Stimulated activated CD8-positive, alpha-beta memory T cell treated with anti-CD3 and anti-CD28 coated beads, Interleukin-7, amount 100 ng/mL, for 1 hour (primary cell): ENCODE data around the gene SNORC.

Source experiments
- DNase-seq, 2 donors: peaks; one replicate each; pipeline ENCODE4 v3.0.0-alpha.2; 2020; ENCODE audit warnings: low read depth in 2 of 2

SNORC gene

GRCh38 chr2:232926431-232926939 is 56.4 kb downstream of the SNORC start:
- no peak for DNase-seq

- DNase-seq = no peak
These were observed 57.1 kb downstream of the SNORC start for GRCh38 chr2:232927032-232927792.

GRCh38 chr2:232927793-232928550 is 57.9 kb downstream of the SNORC start:
- no peak for DNase-seq
